GM19099 (cell line): ENCODE measurements around the gene CCDC112.

Experiments
- POLR2A ChIP-seq: IDR thresholded peaks from 3 replicates; pipeline ENCODE4 v1.6.1; 2011; ENCODE audit warnings: low read depth; ENCODE audit not compliant: insufficient read length; ENCODE audit errors: extremely low read depth

Gene CCDC112

DNA sequence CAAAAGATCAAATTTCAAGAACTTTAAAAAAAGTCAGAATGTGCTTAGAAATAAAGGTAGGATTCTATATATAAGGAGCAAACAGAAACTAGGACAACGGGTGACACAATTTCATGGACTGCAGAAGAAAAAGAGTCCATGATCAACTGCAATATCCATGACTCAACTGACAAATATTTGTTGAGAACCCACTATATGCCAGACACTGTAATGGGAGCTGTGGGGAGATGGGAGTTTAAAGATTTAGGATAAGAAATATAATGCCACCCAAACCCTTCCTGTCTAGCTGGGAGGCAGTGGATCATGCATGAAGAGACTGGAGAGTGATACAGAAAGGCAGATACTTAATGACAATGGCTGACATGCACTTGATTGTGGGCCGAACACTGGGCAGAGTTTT is 27.6 kb upstream of the CCDC112 start:
- TF ChIP-seq POLR2A: no peak

DNA sequence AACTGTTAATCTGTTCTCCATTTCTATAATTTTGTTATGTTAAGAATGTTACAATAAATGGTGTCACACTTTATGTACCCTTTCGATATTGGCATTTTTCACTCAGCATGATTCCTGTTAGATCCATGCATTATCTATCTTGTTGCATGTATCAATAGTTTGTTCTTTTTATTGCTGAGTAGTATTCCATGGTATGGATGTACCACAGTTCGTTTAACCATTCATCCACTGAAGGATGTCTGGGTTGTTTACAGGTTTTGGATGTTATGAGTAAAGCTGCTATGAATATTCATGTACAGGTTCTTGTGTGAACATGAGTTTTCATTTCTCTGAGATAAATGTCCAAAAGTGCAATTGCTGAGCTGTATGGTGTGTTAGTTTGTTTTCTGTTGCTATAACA is 26.3 kb upstream of the CCDC112 start:
- TF ChIP-seq POLR2A: no peak

DNA sequence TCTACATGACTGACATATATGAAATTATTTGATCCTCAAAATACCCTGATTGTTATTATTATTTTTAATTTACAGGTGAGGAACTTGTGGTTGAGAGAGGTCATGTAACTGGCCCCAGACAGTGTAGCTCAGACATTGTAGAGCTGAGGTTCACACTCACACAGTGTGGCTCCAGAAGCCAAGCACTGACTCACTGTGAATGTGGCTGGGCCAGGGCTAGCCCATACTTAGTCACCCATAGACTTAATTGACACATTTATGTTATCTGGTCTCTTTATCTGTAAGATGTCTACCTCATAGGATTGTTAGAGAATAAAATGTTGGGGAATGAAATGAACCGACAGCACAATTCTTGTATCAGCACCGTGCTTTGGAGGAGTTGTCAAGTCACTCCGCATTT is 24.9 kb upstream of the CCDC112 start:
- TF ChIP-seq POLR2A: no peak

DNA sequence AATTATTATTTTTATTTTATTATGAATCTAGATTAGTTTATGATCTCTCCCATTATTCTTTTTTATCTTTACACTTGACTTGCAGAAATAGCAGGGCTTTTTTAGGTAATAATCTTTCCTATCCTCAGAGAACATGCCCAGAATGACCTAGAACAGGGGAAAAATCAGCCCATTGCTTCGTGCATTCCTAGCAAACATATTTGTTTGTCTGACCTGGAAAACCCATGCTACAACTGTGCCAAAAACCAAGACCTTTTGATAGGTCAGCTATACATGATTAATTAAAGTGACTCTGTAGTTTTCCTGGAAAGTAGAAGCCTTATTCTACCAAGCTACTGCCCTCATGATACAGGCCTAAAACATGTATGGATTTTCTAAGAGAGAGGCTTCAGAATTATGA is 24.1 kb upstream of the CCDC112 start:
- no peak for TF ChIP-seq POLR2A

DNA sequence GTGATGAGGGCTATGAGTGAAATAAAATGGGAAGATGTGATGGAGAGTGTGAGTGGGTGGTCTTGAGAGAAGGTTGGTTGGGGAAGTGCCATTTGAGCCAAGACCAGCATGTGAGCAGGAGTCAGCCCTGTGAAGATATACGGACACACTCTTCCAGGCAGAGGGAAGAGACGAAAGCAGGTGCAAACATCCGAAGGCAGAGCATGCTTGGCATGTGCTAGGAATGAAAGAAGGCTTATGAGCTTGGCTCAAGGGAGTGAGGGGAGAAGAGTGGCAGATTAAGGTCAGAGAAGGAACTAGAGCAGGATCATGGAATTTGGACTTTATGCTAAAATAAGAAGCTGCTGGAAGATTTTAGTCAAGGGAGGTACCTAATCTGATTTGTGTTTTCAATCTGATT is 23.6 kb upstream of the CCDC112 start:
- TF ChIP-seq POLR2A: no peak

DNA sequence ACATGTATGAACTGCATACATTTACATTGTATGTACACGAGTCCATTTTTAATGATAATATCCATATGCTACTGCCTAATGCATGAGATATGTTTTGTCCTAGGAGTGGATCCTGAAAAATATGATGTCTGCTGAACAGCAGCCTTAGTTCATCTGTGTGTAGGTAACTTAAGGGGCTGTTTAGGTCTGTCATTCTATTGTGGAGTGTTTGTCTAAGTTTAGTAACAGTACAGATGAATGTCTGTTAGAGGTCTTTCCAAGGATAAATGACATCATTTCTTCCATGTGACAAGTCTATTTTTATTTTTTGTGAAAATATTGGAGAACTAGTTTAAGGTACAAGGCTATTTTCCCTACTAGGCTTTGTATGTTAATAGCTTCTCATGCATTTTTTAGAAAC is 22.6 kb upstream of the CCDC112 start:
- no peak for TF ChIP-seq POLR2A

DNA sequence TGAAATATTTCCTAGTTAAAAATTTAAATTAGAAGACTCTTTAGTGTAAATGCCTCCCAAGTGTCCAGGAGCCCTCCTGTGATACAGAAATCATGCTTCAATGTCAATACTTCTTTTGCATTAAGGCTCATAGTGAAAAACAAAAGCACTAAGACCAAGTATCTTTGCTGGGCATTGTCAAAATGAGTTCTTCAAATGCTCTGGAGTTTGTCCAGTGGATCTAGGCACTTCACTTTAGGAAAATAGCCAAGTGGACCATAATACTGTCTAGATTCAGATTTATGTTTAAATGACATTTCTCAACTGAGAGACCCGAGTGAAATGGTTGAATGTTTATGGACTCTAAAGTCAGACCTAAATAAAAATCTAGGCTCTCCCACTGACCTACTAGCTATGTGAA is 21.3 kb upstream of the CCDC112 start:
- TF ChIP-seq POLR2A: no peak

DNA sequence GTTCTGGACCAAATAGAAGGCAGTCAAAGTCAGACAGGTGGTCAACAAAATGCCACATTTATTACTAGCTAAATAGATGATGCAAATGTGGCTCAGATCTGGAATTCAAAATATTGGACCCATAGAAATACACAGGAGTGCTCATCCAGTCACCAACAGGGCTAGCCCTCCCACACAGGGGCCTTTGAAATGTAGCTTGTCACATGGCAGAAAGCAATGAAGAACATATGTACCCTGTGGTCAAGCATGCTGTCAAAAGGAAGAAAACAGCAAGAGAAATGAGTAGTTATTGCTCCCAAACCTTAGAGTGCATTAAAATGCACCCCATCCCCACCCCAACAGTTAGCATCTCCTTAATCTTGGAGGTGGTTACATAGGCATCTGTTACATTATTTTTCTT is 20.9 kb upstream of the CCDC112 start:
- TF ChIP-seq POLR2A: no peak

DNA sequence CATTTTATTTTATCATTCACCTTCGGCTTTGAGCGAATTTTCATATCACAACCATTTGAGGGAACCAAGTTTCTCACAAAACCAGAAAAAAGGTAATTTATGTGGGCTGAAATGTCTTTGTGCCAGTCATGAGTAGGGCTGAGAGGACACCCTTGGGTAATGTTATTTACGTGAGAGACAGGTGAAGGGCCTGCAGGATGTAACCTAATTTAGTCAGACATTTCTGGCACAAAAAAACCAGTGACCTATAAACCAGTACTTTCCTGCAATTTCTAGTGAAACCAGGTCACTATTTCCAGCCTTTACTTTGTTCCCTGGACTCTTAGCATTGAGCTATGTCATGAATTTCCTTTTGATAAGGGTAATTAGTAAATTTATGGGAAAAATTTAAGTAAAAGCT is 17.2 kb upstream of the CCDC112 start:
- no peak for TF ChIP-seq POLR2A

DNA sequence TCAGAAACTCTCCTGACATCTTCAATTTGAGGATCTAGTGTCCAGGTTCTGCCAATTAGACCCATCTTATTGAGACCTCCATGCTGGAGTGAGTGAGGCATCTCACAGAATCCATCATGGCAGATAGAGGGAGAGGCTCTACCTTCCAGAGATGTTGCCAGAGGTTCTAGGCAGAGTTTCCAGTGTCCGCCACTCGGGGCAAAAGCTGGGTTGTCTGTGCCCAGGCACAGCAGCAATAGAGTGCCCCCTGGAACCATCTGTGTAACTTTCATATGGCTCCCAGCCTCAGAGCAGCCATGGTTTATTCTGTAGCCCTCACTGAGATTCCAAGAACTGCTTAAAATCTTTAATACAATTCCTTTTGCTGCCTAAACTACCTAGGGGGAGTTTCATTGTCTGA is 16.6 kb upstream of the CCDC112 start:
- TF ChIP-seq POLR2A: no peak

DNA sequence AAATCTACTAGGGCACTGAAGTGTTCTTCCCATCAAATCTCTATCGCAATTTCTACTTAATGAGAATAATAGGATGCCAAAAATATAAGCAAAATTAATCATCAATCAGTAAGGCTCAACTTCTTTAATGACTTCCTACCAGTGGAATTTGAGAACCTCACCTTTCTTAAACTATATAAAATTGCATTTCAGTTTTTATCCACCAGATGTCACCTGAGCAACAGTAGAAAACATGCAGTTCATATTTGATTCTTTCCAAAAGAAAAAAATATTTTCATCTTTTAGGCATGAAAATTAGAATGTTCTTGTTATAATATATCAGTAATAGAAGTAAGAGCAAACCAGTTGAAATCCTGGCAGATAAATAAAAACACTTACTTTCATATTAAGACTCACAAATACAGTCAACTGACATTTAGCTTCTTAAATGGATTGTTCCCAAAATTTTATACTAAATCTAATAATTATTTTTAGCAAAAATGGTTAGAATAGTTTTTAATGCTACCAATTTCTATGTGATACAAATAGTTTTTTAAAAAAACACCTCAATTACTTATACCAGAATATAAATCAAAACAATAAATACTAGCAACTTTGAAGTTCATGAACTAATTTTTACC is 13.4 kb upstream of the CCDC112 start:
- TF ChIP-seq POLR2A: no peak

DNA sequence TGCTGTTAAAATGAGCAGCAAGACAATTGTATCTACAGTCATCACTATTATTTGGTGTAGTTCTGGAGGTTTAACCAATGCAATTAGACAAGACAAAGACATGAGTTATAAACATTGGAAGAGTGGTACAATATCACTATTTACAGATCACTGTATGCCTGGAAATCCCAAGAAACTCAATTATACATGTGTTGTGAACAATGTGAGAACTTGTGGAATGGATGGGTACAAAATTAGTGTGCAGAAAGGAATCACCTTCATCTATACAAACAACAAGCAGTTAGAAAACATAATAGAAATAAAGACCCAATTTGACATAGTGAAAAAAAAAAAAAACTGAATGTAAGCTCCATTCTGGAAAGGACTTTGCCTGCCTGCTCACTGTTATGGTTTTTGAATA is 12.4 kb upstream of the CCDC112 start:
- no peak for TF ChIP-seq POLR2A

DNA sequence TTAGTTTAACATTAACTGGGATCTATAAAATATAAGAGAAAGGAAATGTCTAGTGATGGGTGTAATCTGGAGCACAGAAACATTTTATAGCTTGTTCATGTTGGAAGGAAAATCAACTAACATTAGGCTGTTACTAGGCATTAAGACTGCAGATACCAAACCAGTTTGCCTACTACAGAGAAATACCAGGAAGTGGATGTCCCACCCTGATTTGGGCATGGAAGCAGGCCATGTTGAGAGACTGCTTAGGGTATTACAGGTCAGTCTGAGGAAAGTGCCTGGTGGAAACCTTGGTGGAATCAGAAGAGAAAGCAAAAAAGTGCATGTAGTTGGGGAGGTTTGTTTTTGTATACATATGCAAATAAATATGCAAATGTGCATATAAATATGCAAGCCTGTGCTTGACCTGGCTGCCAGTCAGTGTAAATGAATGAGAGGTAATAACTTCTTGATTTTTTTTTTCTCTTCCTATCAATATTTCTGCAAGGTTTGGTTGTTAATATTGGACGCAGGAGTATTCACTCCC is 9.6 kb upstream of the CCDC112 start:
- TF ChIP-seq POLR2A: no peak

DNA sequence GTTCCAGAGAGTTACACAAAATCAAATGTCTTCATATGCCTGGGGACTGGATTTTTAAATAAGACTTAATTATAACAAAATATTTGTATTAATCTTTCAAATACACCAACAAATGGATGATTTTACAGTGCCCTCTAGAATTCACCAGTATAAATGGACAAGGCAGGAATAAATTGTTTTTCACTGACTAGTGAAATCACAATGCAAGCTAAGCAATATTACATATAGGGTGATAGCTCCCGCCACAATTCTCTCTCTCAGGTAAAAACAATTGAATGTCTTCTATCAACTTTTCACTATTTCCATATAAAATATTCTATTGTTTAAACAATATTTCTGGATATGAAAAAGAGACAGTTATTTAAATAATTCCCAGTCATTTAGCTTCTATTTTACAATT is 8.0 kb upstream of the CCDC112 start:
- no peak for TF ChIP-seq POLR2A

DNA sequence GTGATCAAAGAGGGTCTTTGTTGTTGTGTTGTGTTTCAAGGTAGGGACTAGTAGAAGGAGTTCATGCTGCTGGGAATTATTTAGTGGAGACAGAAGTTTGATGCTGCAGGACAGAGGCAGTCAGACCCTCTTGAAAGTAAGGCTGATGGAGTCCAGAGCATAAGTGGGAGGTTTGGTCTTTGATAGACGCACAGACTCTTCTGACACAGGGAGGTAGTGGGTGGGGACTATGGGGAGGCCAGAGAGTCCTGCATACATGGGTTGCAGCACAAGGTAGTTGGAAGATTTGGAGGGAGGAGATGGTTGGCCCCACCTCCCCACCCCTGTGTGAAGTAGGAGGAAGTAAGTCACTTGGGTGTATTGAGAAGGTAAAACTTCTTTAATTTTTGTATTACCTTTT is 2.4 kb upstream of the CCDC112 start:
- TF ChIP-seq POLR2A: no peak

DNA sequence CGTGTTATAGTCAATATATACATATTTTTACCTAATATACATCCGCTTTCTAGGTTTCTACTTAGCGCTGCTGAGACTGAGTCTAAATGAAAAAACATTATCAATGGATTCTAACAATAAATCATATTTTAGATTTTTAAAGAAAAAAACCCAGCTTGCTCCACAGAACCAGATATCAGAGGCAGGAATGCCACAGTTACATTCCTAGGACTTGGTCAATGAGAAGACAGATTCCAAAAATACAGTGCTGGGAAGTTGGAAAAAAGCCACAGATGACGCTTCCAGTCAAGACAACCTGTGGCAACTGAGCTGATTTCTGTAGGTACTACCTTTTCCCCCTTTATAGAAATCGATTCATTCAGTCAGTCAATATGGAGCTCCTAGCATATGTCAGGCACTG is 577 bp upstream of the CCDC112 start:
- TF ChIP-seq POLR2A: no peak

DNA sequence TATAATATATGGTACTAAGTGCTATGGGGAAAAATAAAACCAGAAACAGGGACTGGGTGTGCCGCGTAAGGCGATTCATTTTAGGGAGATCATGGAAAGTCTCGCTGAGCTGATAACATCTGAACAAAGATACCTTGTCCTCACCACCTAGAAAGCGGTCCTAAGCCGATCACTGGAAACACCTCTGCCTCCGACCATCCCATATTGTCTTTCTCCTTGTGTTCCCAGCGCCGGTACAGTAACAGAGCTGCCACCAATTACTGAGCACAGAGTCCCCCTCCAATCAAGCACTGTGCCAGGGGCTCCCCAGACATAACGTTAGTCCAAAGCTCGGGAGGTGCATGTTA is 704 bp downstream of the CCDC112 start:
- no peak for TF ChIP-seq POLR2A
